ENCODE data around the gene C5orf34. TPM values are rescaled to one million over a fixed set of nuclear protein-coding genes. Genes with fewer than 3 reads are reported as not detected.
"Not testable (repeated sequence)": the region's sequence is repeated elsewhere in the genome, so short reads cannot be mapped to it uniquely, and the experiment has no call there.

Gene C5orf34
- total RNA-seq, 1 donor from 2014 or later = 11.4 TPM

DNA sequence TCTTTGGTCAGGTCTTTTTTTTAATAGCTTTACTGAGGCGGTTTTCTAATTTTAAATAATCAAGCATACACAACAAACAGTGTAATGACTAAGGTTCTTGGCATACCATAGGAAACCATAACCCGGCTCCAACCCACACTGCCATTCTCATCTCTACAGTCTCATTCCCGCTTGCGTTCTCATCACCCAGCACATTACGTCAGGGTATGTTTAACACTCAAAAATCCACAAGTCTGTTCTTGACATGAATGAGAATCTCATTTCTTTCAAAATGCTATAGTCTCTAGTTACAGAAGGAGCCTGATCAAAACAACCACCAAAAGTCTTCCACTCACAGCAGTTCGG, 505 bp downstream of the C5orf34 start:
- Mint-ChIP-seq H3K36me3 (ENCODE audit: low read depth) (peaks cover 14% of the 10 kb centered on the region), H3K9me3 (peaks cover 4% of the 10 kb centered on the region), H3K4me1 (peaks cover 36% of the 10 kb centered on the region), H3K27ac (ENCODE audit: unreplicated experiment) (peak overlapping the region; percentile 99), H3K4me3 (peak overlapping the region; percentile 97), H3K27me3 (ENCODE audit: low read depth) (no peaks in the 10 kb centered on the region)
- DNase-seq (ENCODE audit: low read depth, low spot score) = no peak
- TF ChIP-seq, protein P1, sequence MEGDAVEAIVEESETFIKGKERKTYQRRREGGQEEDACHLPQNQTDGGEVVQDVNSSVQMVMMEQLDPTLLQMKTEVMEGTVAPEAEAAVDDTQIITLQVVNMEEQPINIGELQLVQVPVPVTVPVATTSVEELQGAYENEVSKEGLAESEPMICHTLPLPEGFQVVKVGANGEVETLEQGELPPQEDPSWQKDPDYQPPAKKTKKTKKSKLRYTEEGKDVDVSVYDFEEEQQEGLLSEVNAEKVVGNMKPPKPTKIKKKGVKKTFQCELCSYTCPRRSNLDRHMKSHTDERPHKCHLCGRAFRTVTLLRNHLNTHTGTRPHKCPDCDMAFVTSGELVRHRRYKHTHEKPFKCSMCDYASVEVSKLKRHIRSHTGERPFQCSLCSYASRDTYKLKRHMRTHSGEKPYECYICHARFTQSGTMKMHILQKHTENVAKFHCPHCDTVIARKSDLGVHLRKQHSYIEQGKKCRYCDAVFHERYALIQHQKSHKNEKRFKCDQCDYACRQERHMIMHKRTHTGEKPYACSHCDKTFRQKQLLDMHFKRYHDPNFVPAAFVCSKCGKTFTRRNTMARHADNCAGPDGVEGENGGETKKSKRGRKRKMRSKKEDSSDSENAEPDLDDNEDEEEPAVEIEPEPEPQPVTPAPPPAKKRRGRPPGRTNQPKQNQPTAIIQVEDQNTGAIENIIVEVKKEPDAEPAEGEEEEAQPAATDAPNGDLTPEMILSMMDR (conservative IDR thresholded peaks at IDR 0.05) = no peak

DNA sequence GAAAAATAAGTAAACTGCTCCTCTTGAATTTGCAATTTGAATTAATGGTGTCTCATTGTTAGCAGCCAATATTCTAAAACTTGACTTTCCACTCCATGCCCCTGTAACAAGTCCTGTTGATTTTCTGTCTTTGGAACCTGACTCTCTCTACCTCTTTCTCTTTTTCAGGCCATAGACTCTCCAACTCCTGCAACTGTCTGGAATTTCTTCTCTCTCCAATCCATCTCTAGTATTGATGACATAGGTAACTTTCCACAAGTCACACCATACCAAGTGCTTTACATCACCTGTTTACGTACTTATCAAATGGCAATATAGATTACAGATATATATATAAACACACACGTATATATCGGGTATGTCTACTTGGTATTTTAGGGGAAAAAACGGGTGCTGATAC, 923 bp downstream of the C5orf34 start:
- H3K4me3 Mint-ChIP-seq = peak overlapping the region; percentile 97

DNA sequence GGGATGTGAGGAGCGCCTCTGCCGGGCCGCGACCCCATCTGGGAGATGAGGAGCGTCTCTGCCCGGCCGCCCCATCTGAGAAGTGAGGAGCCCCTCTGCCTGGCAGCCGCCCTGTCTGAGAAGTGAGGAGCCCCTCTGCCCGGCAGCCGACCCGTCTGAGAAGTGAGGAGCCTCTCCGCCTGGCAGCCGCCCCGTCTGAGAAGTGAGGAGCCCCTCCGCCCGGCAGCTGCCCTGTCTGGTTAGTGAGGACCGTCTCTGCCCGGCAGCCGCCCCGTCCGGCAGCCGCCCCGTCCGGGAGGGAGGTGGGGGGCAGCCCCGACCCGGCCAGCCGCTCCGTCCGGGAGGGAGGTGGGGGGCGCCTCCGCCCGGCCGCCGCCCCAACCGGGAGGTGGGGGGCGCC, 3.9 kb downstream of the C5orf34 start:
- not testable (repeated sequence) for H3K9me3 Mint-ChIP-seq; DNase-seq (ENCODE audit: low read depth, low spot score)

More for the DNA sequence above, 923 bp downstream of the C5orf34 start:
- Mint-ChIP-seq H3K27ac (ENCODE audit: unreplicated experiment) (peak overlapping the region; percentile 99), H3K27me3 (ENCODE audit: low read depth) (no peaks in the 10 kb centered on the region), H3K4me1 (peaks cover 36% of the 10 kb centered on the region), H3K9me3 (peaks cover 4% of the 10 kb centered on the region), H3K36me3 (ENCODE audit: low read depth) (peaks cover 14% of the 10 kb centered on the region)
- no peak for DNase-seq (ENCODE audit: low read depth, low spot score)
- TF ChIP-seq, protein P1 (conservative IDR thresholded peaks at IDR 0.05) = no peak

DNA sequence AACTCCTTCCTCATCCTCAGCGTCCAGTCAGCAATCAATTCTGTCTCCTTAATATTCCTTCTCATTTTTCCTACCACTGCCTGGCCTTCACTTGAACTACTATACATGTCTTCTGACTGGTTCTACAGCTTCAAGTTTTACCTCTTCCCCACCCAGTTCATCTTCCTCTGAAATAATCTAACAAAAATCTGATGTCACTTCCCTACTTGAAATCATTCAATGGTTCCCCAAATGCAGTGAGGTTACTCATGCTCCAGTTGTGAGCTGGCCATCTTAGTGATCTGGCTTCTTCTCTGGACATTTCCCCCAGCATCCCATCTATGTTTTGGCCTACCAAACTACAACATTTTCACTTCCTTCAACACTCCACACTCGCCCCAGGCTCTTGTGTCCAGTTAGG, 16.4 kb downstream of the C5orf34 start:
- no peaks in the 10 kb centered on the region for H3K4me1 Mint-ChIP-seq
- DNase-seq (ENCODE audit: low read depth, low spot score) = no peak
- H3K36me3 Mint-ChIP-seq (ENCODE audit: low read depth) = peaks cover 5% of the 10 kb centered on the region
- no peak overlapping the region for H3K27ac Mint-ChIP-seq (ENCODE audit: unreplicated experiment)
- no peak overlapping the region for H3K4me3 Mint-ChIP-seq
- TF ChIP-seq, protein P1 (conservative IDR thresholded peaks at IDR 0.05) = no peak
- no peaks in the 10 kb centered on the region for H3K27me3 Mint-ChIP-seq (ENCODE audit: low read depth)
- H3K9me3 Mint-ChIP-seq = no peaks in the 10 kb centered on the region

More for the DNA sequence above, 3.9 kb downstream of the C5orf34 start:
- H3K4me3 Mint-ChIP-seq; H3K27me3 Mint-ChIP-seq (ENCODE audit: low read depth); H3K27ac Mint-ChIP-seq (ENCODE audit: unreplicated experiment): not testable (repeated sequence)
- Mint-ChIP-seq H3K36me3 (ENCODE audit: low read depth) (peaks cover 14% of the 10 kb centered on the region), H3K4me1 (peaks cover 33% of the 10 kb centered on the region)

DNA sequence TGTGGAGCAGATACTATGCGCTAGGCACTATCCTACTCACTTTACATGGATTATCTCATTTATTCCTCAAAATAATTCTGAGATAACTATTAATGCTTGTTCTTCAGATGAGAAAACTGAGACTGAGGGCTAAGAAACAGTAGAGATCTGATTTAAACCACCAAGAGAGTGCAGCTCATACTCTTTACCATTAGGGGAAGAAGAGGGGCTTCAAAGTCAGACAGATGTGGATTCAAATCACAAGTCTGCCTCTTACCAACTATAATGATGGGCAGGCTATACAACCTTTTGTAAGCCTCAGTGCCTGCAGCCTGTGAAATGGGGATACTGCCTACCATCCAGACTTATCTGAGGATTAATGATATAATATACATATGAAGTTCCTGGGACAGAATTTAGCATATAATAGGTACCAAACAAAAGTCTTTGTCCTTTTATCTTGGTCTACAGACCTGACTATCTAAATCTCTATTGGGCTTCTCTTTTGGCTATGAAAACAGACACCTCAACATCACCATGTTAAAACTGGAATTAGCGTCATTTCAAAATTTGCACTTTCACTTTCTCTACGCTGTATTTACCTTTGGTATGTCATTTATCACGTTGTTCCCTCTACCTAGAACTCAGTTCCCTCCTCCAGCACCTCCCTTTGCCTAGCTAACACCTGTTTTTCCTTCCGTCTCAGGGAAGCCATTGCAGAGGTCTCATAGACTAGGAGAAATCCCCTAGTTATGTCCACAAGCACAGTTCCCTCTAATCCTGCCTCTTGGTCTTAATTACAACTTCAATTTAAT, 17.4 kb downstream of the C5orf34 start:
- Mint-ChIP-seq H3K4me1 (no peaks in the 10 kb centered on the region), H3K27ac (ENCODE audit: unreplicated experiment) (no peak overlapping the region), H3K27me3 (ENCODE audit: low read depth) (no peaks in the 10 kb centered on the region), H3K9me3 (no peaks in the 10 kb centered on the region), H3K4me3 (no peak overlapping the region), H3K36me3 (ENCODE audit: low read depth) (peaks cover 2% of the 10 kb centered on the region)
- TF ChIP-seq, protein P1 (conservative IDR thresholded peaks at IDR 0.05) = no peak
- DNase-seq (ENCODE audit: low read depth, low spot score) = no peak

DNA sequence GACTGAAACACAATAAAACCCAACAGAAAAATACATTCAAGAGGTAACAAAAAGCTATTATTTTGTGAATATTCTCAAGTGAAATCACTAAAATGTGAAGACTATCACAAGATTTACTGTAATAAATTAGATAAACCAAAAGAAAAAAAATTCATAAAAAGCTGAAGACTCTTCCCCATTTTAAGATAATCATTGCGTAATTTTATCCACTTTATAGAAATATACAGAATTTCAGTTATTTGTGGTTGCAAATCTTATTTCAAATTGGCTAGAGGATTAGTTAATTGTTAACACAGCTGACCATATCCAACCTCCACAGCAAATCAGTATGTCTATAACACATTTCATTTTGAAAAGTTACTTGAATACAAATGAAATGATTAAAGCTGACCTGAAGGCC, 23.6 kb downstream of the C5orf34 start:
- no peak overlapping the region for H3K4me3 Mint-ChIP-seq
- TF ChIP-seq, protein P1 (conservative IDR thresholded peaks at IDR 0.05) = no peak
- H3K4me1 Mint-ChIP-seq = no peaks in the 10 kb centered on the region
- no peaks in the 10 kb centered on the region for H3K36me3 Mint-ChIP-seq (ENCODE audit: low read depth)
- H3K27me3 Mint-ChIP-seq (ENCODE audit: low read depth) = no peaks in the 10 kb centered on the region
- DNase-seq (ENCODE audit: low read depth, low spot score) = no peak
- no peak overlapping the region for H3K27ac Mint-ChIP-seq (ENCODE audit: unreplicated experiment)
- H3K9me3 Mint-ChIP-seq = no peaks in the 10 kb centered on the region

All from neural crest cell (in vitro differentiated cells).